ENCODE measurements around the gene FAM83F.
"Not testable (repeated sequence)": the region's sequence is repeated elsewhere in the genome, so short reads cannot be mapped to it uniquely, and the experiment has no call there.

Gene FAM83F

DNA sequence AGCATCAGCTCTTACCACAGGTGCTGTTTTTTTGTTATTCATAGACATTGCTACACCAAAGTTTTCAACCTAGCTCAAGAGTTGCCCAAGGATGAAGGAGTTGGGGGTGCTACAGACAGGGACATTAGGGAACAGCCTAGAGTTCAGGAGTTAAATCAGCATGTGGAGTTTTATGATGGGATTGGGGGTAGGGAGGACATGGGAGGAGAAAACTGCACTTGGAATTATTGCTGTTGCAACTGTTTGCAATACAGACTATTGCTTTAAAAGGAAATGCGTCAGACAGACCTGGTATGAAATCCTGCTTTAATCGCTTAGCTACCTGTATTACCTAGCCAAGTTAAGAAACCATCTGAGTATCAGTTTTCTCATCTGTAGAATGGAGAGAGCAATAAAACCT is 28.3 kb upstream of the FAM83F start:
- no peak for DNase-seq

DNA sequence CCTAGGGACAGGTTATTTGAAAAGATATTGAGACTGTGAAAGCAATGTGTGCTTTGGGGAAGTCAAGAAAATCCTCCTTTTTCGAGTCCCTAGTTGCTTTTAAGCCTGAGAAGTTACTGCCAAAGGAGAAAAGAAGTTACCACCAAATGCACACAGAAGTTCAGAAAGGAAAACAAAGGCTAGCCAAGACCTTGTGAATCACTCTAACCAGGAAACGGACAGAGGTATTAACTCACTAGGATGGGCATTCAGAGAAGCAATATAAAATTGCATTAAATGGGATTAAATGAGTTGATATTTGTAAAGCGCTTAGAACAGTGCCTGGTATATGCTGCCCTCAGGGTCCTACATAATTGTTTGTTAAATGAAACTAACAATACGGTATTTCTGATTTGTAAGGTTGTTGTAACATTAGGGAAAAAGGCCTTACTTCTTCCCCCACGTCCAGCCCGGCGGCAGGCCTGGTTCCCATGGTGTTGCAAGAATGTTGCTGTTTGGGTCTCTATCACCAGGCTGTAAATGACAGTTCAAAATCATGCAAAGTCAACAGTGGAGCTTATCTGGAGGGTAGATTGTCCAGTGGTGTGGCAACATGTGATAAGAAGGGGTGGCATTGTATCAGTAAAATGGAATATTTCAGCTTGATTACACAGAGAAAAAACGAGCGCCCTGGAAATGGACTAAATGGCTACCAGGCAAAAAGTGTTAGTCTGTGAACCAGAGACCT is 27.5 kb upstream of the FAM83F start:
- DNase-seq = no peak

- no peak for DNase-seq
Measured at GRCh38 chr22:39967996-39968972, 26.5 kb upstream of the FAM83F start.

DNA sequence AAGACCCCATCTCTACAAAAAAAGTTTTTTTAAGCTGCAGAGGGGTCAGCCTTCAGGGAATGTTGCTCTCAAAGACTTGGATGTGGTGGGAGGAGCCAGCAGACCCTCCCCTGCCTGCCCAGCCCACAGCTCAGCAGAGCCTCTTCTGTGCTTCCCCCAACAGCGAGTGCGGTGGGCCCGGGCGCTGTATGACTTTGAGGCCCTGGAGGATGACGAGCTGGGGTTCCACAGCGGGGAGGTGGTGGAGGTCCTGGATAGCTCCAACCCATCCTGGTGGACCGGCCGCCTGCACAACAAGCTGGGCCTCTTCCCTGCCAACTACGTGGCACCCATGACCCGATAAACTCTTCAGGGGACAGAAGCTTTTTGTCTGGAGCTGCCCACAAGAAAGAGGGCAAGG is 24.0 kb upstream of the FAM83F start:
- no peak for DNase-seq

GRCh38 chr22:39972641-39973040 is 22.1 kb upstream of the FAM83F start:
- no peak for DNase-seq

GRCh38 chr22:39973656-39974055 is 21.1 kb upstream of the FAM83F start:
- no peak for DNase-seq

DNA sequence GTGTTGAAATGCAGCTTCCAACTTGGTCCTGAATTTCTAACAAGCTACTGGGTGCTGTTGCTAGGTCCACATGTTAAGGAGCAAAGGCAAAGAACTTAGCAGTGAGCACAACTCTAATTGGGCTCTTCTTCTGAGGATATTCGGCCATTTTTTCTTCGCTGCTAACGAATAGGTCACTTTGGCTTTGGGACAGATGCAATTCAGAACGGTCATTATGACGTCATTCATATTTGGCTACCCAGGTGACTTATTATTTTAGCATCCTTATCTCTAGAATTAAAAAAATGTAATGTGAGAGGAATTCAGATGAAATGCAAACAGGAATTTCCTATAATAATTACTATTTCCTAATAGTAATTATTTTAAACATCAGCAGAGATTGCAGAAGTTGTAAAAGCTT is 20.7 kb upstream of the FAM83F start:
- no peak for DNase-seq

- DNase-seq = no peak
Measured at GRCh38 chr22:39979048-39979447, 15.7 kb upstream of the FAM83F start.

GRCh38 chr22:39979458-39979857 is 15.3 kb upstream of the FAM83F start:
- DNase-seq = no peak

DNA sequence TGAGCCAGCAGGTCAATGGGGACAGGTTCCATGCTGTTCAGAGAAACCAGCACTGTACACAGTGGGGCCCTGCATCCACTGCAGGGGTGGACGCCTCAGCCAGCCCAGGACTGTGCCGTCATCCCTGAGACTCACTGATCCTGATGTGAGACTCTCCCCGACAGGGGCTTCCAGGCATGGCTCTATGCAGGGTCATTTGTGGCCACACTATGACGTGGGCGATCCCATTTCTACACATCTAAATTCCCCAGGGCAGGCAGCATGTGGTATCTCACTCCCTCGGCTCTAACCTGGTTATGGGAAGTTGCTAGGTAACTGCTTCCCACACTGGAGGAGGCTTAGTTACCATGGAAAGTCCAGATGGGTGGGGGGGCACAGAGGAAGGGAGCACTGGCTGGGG is 14.2 kb upstream of the FAM83F start:
- no peak for DNase-seq

GRCh38 chr22:39983346-39983745 is 11.4 kb upstream of the FAM83F start:
- DNase-seq = no peak

- no peak for DNase-seq
Measured at GRCh38 chr22:39984006-39984405, 10.7 kb upstream of the FAM83F start.

DNA sequence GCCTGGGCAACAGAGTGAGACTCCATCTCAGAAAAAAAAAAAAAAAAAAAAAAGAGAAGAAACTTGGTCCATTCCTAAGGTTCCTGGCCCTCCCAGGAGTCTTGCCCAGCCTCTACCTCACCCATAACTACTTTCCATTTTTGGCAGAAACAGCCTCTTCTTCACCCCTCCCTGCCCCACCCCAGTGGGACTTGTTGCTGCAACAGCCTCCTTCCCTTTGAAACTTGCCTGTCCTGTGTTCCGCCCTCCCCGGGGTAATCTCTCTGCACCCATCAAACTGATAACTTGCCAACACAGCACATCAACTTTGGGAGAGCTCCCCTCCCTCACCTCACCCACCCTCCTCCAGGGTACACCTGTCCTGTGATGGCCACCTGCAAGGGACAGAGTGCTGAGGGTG is 10.0 kb upstream of the FAM83F start:
- DNase-seq = no peak

- DNase-seq = no peak
Measured at GRCh38 chr22:39985383-39986035, 9.2 kb upstream of the FAM83F start.

DNA sequence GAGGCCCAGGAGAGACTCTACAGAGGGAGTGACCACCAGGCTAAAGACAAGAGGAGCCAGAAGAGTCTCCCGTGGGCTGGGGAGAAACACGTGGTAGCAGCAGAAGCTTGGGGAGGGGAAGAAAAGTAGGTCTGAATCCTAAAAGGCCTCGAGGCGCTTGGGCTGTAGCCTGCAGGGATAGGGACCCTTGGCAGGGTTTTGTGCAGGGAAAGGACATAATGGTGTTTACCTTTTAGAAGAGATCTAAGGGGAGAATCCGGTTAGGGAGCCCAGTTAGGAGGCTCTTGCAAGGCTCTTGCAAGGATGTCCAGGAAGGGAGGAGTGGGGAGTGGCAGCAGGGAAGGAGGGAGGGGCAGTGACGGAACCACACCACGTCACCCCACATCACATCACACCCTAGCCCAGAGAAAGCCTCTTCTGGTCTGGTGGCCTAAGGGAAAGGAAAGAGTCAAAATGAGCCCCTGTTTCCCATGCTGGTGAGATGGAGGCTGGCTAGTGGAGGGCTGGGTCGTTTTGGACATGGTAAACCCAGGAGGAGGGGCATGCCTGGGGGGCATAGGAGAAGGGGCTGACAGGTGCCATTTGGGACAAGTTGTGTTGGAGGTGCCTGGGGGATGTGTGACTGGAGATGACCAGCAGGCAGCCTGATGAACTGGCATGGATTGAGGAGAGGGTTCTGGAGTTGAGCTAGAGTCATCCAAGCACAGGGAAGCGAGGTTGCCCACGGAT is 6.2 kb upstream of the FAM83F start:
- DNase-seq = no peak

- DNase-seq = no peak
Measured at GRCh38 chr22:39989633-39990032, 5.1 kb upstream of the FAM83F start.

DNA sequence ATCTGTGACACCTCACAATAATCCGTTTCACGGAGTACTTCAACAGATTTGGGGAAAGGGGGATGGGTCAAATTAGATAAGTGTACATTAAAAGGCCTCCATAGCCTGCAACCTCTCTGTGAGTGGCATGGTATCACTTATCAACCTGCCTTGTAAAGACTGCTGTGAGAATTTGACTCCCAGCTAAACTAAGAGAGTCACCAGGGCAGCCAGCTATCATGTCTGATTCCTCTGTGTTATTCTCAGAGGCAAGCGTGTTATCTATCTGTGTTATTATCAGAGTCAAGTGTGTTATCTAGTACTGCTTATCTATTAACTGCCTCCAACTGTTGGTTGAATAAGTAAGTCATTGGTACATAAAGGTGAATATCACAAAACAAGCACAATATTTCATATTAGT is 4.1 kb upstream of the FAM83F start:
- DNase-seq = no peak

DNA sequence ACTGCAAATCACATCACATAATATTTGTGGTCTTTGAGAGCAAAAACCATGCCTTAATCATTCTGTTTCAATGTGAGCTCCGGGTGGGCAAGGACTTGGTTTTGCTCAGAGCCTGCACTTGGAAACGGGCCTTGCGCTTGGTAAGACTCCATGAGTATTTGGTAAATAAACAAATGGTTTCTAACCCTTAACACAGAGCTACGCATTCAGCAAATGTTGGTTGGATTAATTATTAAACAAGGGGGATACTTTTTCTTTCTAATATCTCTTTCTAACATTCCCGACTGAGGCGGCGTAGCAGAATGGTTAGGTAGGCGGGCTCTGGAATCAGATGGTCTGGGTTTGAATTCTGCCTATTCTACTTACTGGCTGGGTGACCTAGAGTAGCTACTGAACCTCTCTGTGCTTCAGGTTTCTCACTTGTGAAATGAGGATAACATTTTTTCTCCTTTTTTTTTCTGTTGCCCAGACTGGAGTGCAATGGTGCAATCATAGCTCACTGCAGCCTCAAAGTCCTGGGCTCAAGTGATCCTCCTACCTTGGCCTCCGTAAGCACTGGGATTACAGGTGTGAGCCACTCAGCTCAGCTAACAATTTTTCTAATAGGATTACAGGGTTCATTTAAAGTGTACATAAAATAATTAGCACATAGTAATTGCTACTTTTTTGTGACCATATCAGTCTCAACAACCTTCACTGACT is 3.4 kb upstream of the FAM83F start:
- no peak for DNase-seq

- DNase-seq = no peak
Measured at GRCh38 chr22:39992088-39992826, 2.5 kb upstream of the FAM83F start.

DNA sequence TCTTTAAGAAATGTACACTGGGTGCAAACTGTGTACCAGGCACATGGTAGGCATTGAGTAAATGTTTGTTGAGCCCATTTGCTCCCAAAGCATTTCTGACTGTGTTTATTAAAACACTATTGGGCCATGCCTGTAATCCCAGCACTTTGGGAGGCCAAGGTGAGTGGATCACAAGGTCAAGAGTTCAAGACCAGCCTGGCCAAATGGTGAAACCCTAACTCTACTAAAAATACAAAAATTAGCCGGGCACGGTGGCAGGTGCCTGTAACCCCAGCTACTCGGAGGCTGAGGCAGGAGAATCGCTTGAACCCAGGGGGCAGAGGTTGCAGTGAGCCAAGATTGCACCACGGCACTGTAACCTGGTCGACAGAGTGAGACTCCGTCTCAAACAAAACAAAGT is 1.9 kb upstream of the FAM83F start:
- not testable (repeated sequence) for DNase-seq

GRCh38 chr22:39994041-39994565 is 651 bp upstream of the FAM83F start:
- DNase-seq = no peak
